Sigmoid colon (tissue), 4 donors: Measurements from ENCODE around the gene FAM241A.

Experiments used
- CTCF ChIP-seq, 4 experiments: fragments of 450-650 bp in 3 of 4; fragments of 200-600 bp in 1 of 4; IDR thresholded peaks; one replicate each; pipeline ENCODE4 v1.5.1; 2016 to 2019; ENCODE audit warnings: antibody characterized with exemption in 4 of 4, mild to moderate bottlenecking in 3 of 4, moderate library complexity in 2 of 4
- POLR2A ChIP-seq, 2 donors: fragments of 450-650 bp; IDR thresholded peaks; one replicate each; pipeline ENCODE4 v1.6.1; 2016; ENCODE audit warnings: antibody characterized with exemption in 2 of 2, mild to moderate bottlenecking in 2 of 2, moderate library complexity in 2 of 2
- POLR2AphosphoS5 ChIP-seq, 4 donors: sonication (generic); formaldehyde crosslinking; IDR thresholded peaks; one replicate each; pipeline ENCODE4 v1.6.1; 2017; ENCODE audit warnings: antibody characterized with exemption in 4 of 4

GRCh38 chr4:112141366-112142138, 3.7 kb upstream of the FAM241A start:
- TF ChIP-seq CTCF (IDR thresholded peaks at IDR 0.05) (no peak), POLR2A (IDR thresholded peaks at IDR 0.05) (no peak), POLR2AphosphoS5 (IDR thresholded peaks at IDR 0.05) (no peak)
